Breast epithelium (tissue), 3 donors: ENCODE data around the gene GDPD5.

ENCODE experiments used
- CTCF ChIP-seq, 3 donors: fragments of 450-650 bp; IDR thresholded peaks; one replicate each; pipeline ENCODE4 v1.5.1; 2016 to 2017; ENCODE audit warnings: antibody characterized with exemption in 3 of 3, mild to moderate bottlenecking in 3 of 3, moderate library complexity in 3 of 3
- POLR2A ChIP-seq: fragments of 450-650 bp; IDR thresholded peaks from one replicate; pipeline ENCODE4 v1.6.1; 2016; ENCODE audit warnings: antibody characterized with exemption, mild to moderate bottlenecking, moderate library complexity

GRCh38 chr11:75481223-75481921 is 44.4 kb downstream of the GDPD5 start:
- TF ChIP-seq CTCF (IDR thresholded peaks at IDR 0.05) (no peak), POLR2A (no peak)
